ENCODE measurements around the gene TADA2B.

GRCh38 chr4:7066006-7066405 is 22.8 kb downstream of the TADA2B start:
- no peak for TF ChIP-seq CTCF (IDR thresholded peaks at IDR 0.05; ENCODE audit: low read depth, low read length, missing input control)
- TF ChIP-seq GABPA (IDR thresholded peaks at IDR 0.05 in 1 of 2, conservative IDR thresholded peaks at IDR 0.05 in 1 of 2) = no peak
- TF ChIP-seq RAD21 (IDR thresholded peaks at IDR 0.05) = no peak
- TF ChIP-seq TAF1 (conservative IDR thresholded peaks at IDR 0.05) = no peak
- TF ChIP-seq JUND (IDR thresholded peaks at IDR 0.05) = no peak
- no peak for TF ChIP-seq EGR1 (IDR thresholded peaks at IDR 0.05; ENCODE audit: low read depth in 2 of 2)
- no peak for TF ChIP-seq ZBTB33 (IDR thresholded peaks at IDR 0.05)
- TF ChIP-seq, protein P1, sequence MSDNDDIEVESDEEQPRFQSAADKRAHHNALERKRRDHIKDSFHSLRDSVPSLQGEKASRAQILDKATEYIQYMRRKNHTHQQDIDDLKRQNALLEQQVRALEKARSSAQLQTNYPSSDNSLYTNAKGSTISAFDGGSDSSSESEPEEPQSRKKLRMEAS (IDR thresholded peaks at IDR 0.05) = no peak
- TF ChIP-seq YY1 (IDR thresholded peaks at IDR 0.05) = no peak
- no peak for TF ChIP-seq RXRA (IDR thresholded peaks at IDR 0.05)
- TF ChIP-seq ATF3 (IDR thresholded peaks at IDR 0.05) = no peak
